SK-N-SH (cell line): ENCODE measurements around the gene ZSCAN21. TPM values are rescaled to one million over a fixed set of nuclear protein-coding genes. Genes with fewer than 3 reads are reported as not detected.

ENCODE experiments used
- CTCF ChIA-PET: fragments of 300-600, 350-600 bp; formaldehyde crosslinking; extraction: SDS; loops from one replicate; lab custom pipeline; 2021; lab: Yijun Ruan, JAX
- POLR2A ChIA-PET: fragments of 350-600 bp; sonication (Branson Sonifier 250); formaldehyde crosslinking; extraction: SDS; loops from one replicate; lab custom pipeline; 2020; ENCODE audit warnings: antibody characterized with exemption, inconsistent platforms; lab: Yijun Ruan, JAX
- DNase-seq: peaks from one replicate; pipeline ENCODE4 v3.0.0; 2012
- H2AFZ ChIP-seq: fragments of 200-600 bp; sonication (generic); 2 replicates; pipeline ENCODE4 v1.8.1; 2016; ENCODE audit warnings: antibody characterized with exemption, mild to moderate bottlenecking, low read depth
- H3F3A ChIP-seq: fragments of 200-600 bp; sonication (generic); replicated peaks from 2 replicates; pipeline ENCODE3; 2016; ENCODE audit warnings: antibody characterized with exemption, mild to moderate bottlenecking; ENCODE audit not compliant: insufficient read depth
- H3K27ac ChIP-seq, 2 experiments: fragments of 200-500 bp in 1 of 2; fragments of 200-600 bp in 1 of 2; sonication (Bioruptor generic) in 1 of 2; sonication (generic), shearing (Covaris generic) in 1 of 2; 2 replicates each; pipeline versions ENCODE4 v1.5.1 to v1.6.1; 2014 to 2016; ENCODE audit warnings: low read depth in 2 of 2, inconsistent platforms in 1 of 2, low read length in 1 of 2, mild to moderate bottlenecking in 1 of 2, mixed read lengths in 1 of 2
- H3K27me3 ChIP-seq: fragments of 200-600 bp; sonication (generic), shearing (Covaris generic); 2 replicates; pipeline ENCODE4 v1.6.1; 2016; ENCODE audit warnings: mixed run types; ENCODE audit not compliant: insufficient read depth
- H3K36me3 ChIP-seq, 2 experiments: fragments of 200-500 bp in 1 of 2; fragments of 200-600 bp in 1 of 2; sonication (Bioruptor generic) in 1 of 2; sonication (generic) in 1 of 2; replicated peaks in 1 of 2; 2 replicates each; pipeline versions ENCODE3 to v1.5.1; 2014 to 2016; ENCODE audit warnings: low read length in 1 of 2, mild to moderate bottlenecking in 1 of 2; ENCODE audit not compliant: insufficient read depth in 2 of 2, control insufficient read depth in 1 of 2
- H3K4me1 ChIP-seq, 2 experiments: fragments of 200-500 bp in 1 of 2; fragments of 200-600 bp in 1 of 2; sonication (Bioruptor generic) in 1 of 2; sonication (generic), shearing (Covaris generic) in 1 of 2; 2 replicates each; pipeline versions ENCODE4 v1.5.1 to v1.6.1; 2014 to 2016; ENCODE audit warnings: low read depth in 1 of 2, low read length in 1 of 2, mixed run types in 1 of 2; ENCODE audit not compliant: insufficient read depth in 2 of 2, control insufficient read depth in 1 of 2
- H3K4me2 ChIP-seq: fragments of 200-600 bp; sonication (generic), shearing (Covaris generic); 2 replicates; pipeline ENCODE4 v1.6.1; 2017; ENCODE audit warnings: mixed run types
- H3K4me3 ChIP-seq, 2 experiments: fragments of 200-500 bp in 1 of 2; fragments of 200-600 bp in 1 of 2; sonication (Bioruptor generic) in 1 of 2; sonication (generic), shearing (Covaris generic) in 1 of 2; 2 replicates each; pipeline versions ENCODE4 v1.5.1 to v1.8.1; 2014 to 2016; ENCODE audit warnings: low read depth in 2 of 2, inconsistent platforms in 1 of 2, low read length in 1 of 2, mild to moderate bottlenecking in 1 of 2, mixed read lengths in 1 of 2, moderate library complexity in 1 of 2
- H3K79me2 ChIP-seq: fragments of 200-600 bp; sonication (generic); 2 replicates; pipeline ENCODE4 v1.8.1; 2017; ENCODE audit warnings: mild to moderate bottlenecking; ENCODE audit not compliant: insufficient read depth
- H3K9ac ChIP-seq: fragments of 200-600 bp; sonication (generic); 2 replicates; pipeline ENCODE4 v1.6.1; 2017; ENCODE audit warnings: mixed run types
- H3K9me2 ChIP-seq: fragments of 200-600 bp; sonication (generic); 2 replicates; pipeline ENCODE4 v1.6.1; 2017; ENCODE audit warnings: mixed run types
- H3K9me3 ChIP-seq: fragments of 200-600 bp; sonication (generic); 2 replicates; pipeline ENCODE4 v1.6.1; 2017; ENCODE audit warnings: mixed run types, mild to moderate bottlenecking, moderate library complexity
- H4K20me1 ChIP-seq: fragments of 200-600 bp; sonication (generic); 2 replicates; pipeline ENCODE4 v1.6.1; 2017; ENCODE audit warnings: mild to moderate bottlenecking, mixed run types; ENCODE audit not compliant: insufficient read depth
- ELF1 ChIP-seq: IDR thresholded peaks from 2 replicates; pipeline ENCODE4 v1.4.0; 2012
- EP300 ChIP-seq, 2 experiments: IDR thresholded peaks; 2 replicates each; pipeline versions ENCODE4 v1.4.0 to v1.6.1; 2012; ENCODE audit warnings: borderline replicate concordance in 1 of 2, low read depth in 1 of 2, low read length in 1 of 2
- FOSL2 ChIP-seq: IDR thresholded peaks from 2 replicates; pipeline ENCODE4 v1.4.0; 2012; ENCODE audit warnings: low read depth, mild to moderate bottlenecking, moderate library complexity, borderline replicate concordance
- FOXJ3 ChIP-seq: sonication (generic); formaldehyde crosslinking; IDR thresholded peaks from 2 replicates; pipeline ENCODE4 v1.5.1; 2020; ENCODE audit warnings: mild to moderate bottlenecking, missing genetic modification reagents
- FOXM1 ChIP-seq: IDR thresholded peaks from 2 replicates; pipeline ENCODE4 v1.4.0; 2012; ENCODE audit warnings: low read depth, mild to moderate bottlenecking
- GABPA ChIP-seq: IDR thresholded peaks from 2 replicates; pipeline ENCODE4 v1.4.0; 2012; ENCODE audit warnings: low read depth, mild to moderate bottlenecking
- GATA2 ChIP-seq: sonication (generic); formaldehyde crosslinking; IDR thresholded peaks from 2 replicates; pipeline ENCODE4 v1.5.0; 2020; ENCODE audit warnings: mild to moderate bottlenecking, missing genetic modification reagents
- IRF3 ChIP-seq: fragments of 150-350 bp; IDR thresholded peaks from 2 replicates; pipeline ENCODE4 v1.6.1; 2016; ENCODE audit warnings: mild to moderate bottlenecking, low read depth, low read length
- JUND ChIP-seq: IDR thresholded peaks from 2 replicates; pipeline ENCODE4 v1.4.0; 2012
- MXI1 ChIP-seq: IDR thresholded peaks from 2 replicates; pipeline ENCODE4 v1.6.1; 2012; ENCODE audit warnings: mild to moderate bottlenecking, low read depth, low read length, improper control_type of control experiment
- NFIC ChIP-seq: IDR thresholded peaks from 2 replicates; pipeline ENCODE4 v1.4.0; 2012; ENCODE audit warnings: borderline replicate concordance
- NRF1 ChIP-seq: IDR thresholded peaks from 2 replicates; pipeline ENCODE4 v1.6.1; 2012; ENCODE audit warnings: low read depth, mild to moderate bottlenecking, low read length
- POLR2AphosphoS5 ChIP-seq: IDR thresholded peaks from 2 replicates; pipeline ENCODE4 v1.6.1; 2012; ENCODE audit warnings: low read depth, low read length
- RAD21 ChIP-seq: IDR thresholded peaks from 2 replicates; pipeline ENCODE4 v1.6.1; 2012; ENCODE audit warnings: mild to moderate bottlenecking, low read length
- RXRA ChIP-seq: IDR thresholded peaks from 2 replicates; pipeline ENCODE4 v1.4.0; 2012; ENCODE audit warnings: low read depth, mild to moderate bottlenecking, borderline replicate concordance
- SIN3A ChIP-seq: IDR thresholded peaks from 2 replicates; pipeline ENCODE4 v1.6.1; 2012; ENCODE audit warnings: low read depth, mild to moderate bottlenecking, low read length, moderate library complexity, borderline replicate concordance
- SMC3 ChIP-seq: IDR thresholded peaks from 2 replicates; pipeline ENCODE4 v1.6.1; 2012; ENCODE audit warnings: low read depth, low read length, improper control_type of control experiment
- TAF1 ChIP-seq: IDR thresholded peaks from 2 replicates; pipeline ENCODE4 v1.6.1; 2012; ENCODE audit warnings: low read depth, mild to moderate bottlenecking, low read length, moderate library complexity, borderline replicate concordance
- TCF12 ChIP-seq: IDR thresholded peaks from 2 replicates; pipeline ENCODE4 v1.4.0; 2012
- TEAD4 ChIP-seq: IDR thresholded peaks from 2 replicates; pipeline ENCODE4 v1.4.0; 2012; ENCODE audit warnings: mild to moderate bottlenecking, borderline replicate concordance; ENCODE audit not compliant: insufficient read depth
- USF1 ChIP-seq: IDR thresholded peaks from 2 replicates; pipeline ENCODE4 v1.4.0; 2012; ENCODE audit warnings: low read depth, borderline replicate concordance
- YY1 ChIP-seq: IDR thresholded peaks from 2 replicates; pipeline ENCODE4 v1.4.0; 2012; ENCODE audit warnings: low read depth, mild to moderate bottlenecking
- WGBS: methylation state at CpG from one replicate; pipeline ENCODE4 v1.1.6; 2017; ENCODE audit warnings: low lambda C conversion rate; 5-methylcytosine and 5-hydroxymethylcytosine counted together
- polyA plus RNA-seq, 3 experiments: library from polyadenylated mRNA; depleted of rRNA; stranded (reverse); fragments of >200 nt; gene quantifications; 2 replicates each; pipeline ENCODE4 v1.2.3, GENCODE V29; 2012
- TF ChIP-seq, protein P1 (sequence below): fragments of 150-350 bp; IDR thresholded peaks from 2 replicates; pipeline ENCODE4 v1.6.1; 2017; ENCODE audit warnings: antibody characterized with exemption, low read length, low read depth, borderline replicate concordance
- TF ChIP-seq, protein P2 (sequence below): fragments of 200-600 bp; sonication (generic); IDR thresholded peaks from 2 replicates; pipeline ENCODE4 v1.6.1; 2017; ENCODE audit warnings: antibody characterized with exemption, mild to moderate bottlenecking, moderate library complexity

ZSCAN21 gene
- polyA plus RNA-seq, 1 of the 3 experiments (the other 2 are of a cell fraction) = 17.5 TPM

DNA sequence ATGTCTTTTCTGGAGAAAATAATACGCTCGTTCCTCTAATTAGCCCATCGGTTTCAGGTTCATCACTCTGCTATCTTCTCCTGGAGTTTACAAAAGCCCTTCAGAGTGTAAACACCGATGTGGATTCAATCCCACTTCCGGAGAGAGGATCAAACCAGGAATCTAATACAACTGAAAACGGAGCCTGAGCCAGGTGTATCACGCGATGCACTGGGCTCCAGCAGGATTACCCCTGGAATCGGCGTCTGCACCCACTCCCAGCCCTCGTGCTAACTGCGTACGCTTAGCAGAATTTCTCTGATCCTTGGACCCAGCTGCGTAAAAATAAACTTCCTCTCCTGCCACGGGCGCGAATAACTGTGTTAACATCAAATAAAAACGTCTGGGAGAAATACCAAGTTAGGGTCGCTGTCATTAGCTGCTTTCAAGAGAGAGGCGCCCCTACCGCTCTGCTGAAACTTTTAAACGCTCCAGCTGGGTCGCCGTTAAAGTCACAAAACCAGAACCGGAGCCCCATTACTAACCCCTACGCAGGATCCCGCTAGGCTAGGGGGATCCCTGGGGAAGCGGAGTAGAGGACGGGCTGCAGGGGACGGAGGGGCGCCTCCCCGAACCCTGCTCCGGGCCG is 31.4 kb downstream of the ZSCAN21 start (continued):
- TF ChIP-seq, protein P1, sequence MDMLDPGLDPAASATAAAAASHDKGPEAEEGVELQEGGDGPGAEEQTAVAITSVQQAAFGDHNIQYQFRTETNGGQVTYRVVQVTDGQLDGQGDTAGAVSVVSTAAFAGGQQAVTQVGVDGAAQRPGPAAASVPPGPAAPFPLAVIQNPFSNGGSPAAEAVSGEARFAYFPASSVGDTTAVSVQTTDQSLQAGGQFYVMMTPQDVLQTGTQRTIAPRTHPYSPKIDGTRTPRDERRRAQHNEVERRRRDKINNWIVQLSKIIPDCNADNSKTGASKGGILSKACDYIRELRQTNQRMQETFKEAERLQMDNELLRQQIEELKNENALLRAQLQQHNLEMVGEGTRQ = no peak
- TF ChIP-seq POLR2AphosphoS5 = no peak
- TF ChIP-seq, all 33 proteins: peak for 4

- H3K27me3 ChIP-seq = no peaks in the 10 kb centered on the region
- H3F3A ChIP-seq = peaks cover 11% of the 10 kb centered on the region
- H3K4me2 ChIP-seq = peak within 1 kb of the TSS; percentile 87
- peak; percentile 99 for DNase-seq
- peak within 1 kb of the TSS; percentile 65 for H2AFZ ChIP-seq
- ChIA-PET CTCF (interaction anchor here (0.7 to 8.5 kb wide), 17 partner anchors 9 to 508 kb away, joined by 3 to 59 read pairs (median 5); partner anchors contain the start of genes AP4M1, LAMTOR4, MCM7 and TRIM4), POLR2A (interaction anchor here (0.9 to 1.4 kb wide), 3 partner anchors 20 to 88 kb away, joined by 3 to 11 read pairs (median 4); partner anchors contain the start of genes AP4M1, MCM7 and ZSCAN21)
- H3K9ac ChIP-seq = peak within 1 kb of the TSS; percentile 92
- peak within 1 kb of the TSS; percentile 76 to 87 for H3K27ac ChIP-seq
- whole genome bisulfite sequencing = under 1% methylated on average over 30 of the region's 55 CpGs
- peaks cover 49% of the 10 kb centered on the region for H3K79me2 ChIP-seq
- peaks cover 20% of the 10 kb centered on the region; the same call in 1 of the 2 replicates for H4K20me1 ChIP-seq
- no peaks in the 10 kb centered on the region for H3K9me2 ChIP-seq
- H3K4me3 ChIP-seq = peak within 1 kb of the TSS; percentile 67 to 94
- peaks cover 12 to 19% of the 10 kb centered on the region in 2 experiments; a peak in 3 of 4 replicates for H3K4me1 ChIP-seq
- peaks cover 21 to 38% of the 10 kb centered on the region in 2 experiments for H3K36me3 ChIP-seq
- no peaks in the 10 kb centered on the region for H3K9me3 ChIP-seq
- TF ChIP-seq POLR2AphosphoS5 = peak; percentile 97
- TF ChIP-seq IRF3 = no peak
- peak; percentile 44; the same call in 1 of the 2 replicates for TF ChIP-seq USF1
- TF ChIP-seq GATA2 (CRISPR knock-in tag) = no peak
- TF ChIP-seq SMC3 = peak; percentile 97
- peak; percentile 30 to 63; a peak in 3 of 4 replicates for TF ChIP-seq EP300 (IDR thresholded peaks at IDR 0.05; ENCODE audit: borderline replicate concordance in 1 of 2, low read depth in 1 of 2, low read length in 1 of 2)
- TF ChIP-seq, protein P2, sequence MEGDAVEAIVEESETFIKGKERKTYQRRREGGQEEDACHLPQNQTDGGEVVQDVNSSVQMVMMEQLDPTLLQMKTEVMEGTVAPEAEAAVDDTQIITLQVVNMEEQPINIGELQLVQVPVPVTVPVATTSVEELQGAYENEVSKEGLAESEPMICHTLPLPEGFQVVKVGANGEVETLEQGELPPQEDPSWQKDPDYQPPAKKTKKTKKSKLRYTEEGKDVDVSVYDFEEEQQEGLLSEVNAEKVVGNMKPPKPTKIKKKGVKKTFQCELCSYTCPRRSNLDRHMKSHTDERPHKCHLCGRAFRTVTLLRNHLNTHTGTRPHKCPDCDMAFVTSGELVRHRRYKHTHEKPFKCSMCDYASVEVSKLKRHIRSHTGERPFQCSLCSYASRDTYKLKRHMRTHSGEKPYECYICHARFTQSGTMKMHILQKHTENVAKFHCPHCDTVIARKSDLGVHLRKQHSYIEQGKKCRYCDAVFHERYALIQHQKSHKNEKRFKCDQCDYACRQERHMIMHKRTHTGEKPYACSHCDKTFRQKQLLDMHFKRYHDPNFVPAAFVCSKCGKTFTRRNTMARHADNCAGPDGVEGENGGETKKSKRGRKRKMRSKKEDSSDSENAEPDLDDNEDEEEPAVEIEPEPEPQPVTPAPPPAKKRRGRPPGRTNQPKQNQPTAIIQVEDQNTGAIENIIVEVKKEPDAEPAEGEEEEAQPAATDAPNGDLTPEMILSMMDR = peak; percentile 100
- no peak for TF ChIP-seq YY1
- TF ChIP-seq FOXM1 = no peak
- TF ChIP-seq FOSL2 = peak; percentile 79; the same call in 1 of the 2 replicates
- TF ChIP-seq TEAD4 = 0 out of 2 replicates have a peak, but pooled peaks have one; percentile 39
- peak; percentile 95; the same call in 1 of the 2 replicates for TF ChIP-seq TAF1
- peak; percentile 97 for TF ChIP-seq MXI1
- peak; percentile 56; the same call in 1 of the 2 replicates for TF ChIP-seq NFIC
- no peak for TF ChIP-seq NRF1
- peak; percentile 88 for TF ChIP-seq ELF1
- TF ChIP-seq JUND = peak; percentile 22; the same call in 1 of the 2 replicates
- peak; percentile 10; the same call in 1 of the 2 replicates for TF ChIP-seq FOXJ3 (CRISPR knock-in tag)
- TF ChIP-seq RAD21 = peak; percentile 85
- peak; percentile 99 for TF ChIP-seq GABPA
- peak; percentile 97; the same call in 1 of the 2 replicates for TF ChIP-seq SIN3A
- TF ChIP-seq, protein P1 = peak; percentile 9; the same call in 1 of the 2 replicates
- peak; percentile 60 for TF ChIP-seq TCF12
- TF ChIP-seq RXRA = no peak
Measured at GRCh38 chr7:100081535-100082102, 32.0 kb downstream of the ZSCAN21 start, which contains the start of gene ZNF3. Gene ZNF3, minus strand, starts transcription at chr7:100081723. Its CDS starts 4,366 bp downstream, at chr7:100077357.
